Amygdala (tissue), 56 donors: ENCODE results near the gene ZNF763.
"Not testable (repeated sequence)": the region's sequence is repeated elsewhere in the genome, so short reads cannot be mapped to it uniquely, and the experiment has no call there.

ENCODE experiments used
- DNase-seq, 56 donors: peaks; one replicate each; lab custom pipeline; 2025; lab: John Stamatoyannopoulos, UW

The ZNF763 gene

DNA sequence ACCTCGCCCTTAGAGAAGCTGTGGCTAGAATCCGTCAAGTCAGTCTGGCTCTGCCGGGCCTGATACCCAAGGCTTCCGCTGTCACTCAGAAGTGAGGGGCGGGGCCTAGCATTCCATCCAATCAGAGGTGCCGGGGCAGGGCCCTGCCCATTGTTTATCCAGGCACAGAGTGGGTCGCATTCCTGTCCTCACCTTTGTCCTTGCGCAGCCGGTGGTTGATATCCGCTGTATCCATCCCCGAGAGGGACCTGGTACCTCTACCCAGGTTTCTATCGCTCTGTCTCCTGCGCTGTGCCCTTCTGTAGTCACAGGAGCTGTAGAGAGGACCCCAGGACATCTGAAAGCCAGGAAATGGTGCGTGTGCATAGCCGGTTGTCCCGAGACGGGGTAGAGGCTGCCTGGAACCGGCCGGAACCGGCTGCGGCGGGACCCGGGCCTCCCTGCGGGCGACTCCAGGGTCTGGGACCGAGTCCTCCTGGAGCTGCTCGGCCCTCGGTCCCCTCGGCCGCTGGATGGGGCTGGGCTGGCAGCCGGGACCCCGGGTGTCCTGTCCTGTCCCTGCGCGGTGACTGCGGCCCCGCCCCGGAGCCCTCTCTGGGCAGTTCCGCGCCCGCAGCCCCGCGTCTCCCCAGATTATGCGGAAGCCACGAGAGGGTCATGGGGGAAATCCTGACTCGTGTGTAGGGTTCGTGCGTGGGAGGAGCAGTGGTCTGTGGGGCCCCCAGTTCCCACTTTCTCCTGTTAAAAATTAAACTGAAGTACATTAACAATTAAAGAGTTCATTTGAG, at the start of gene ZNF763:
Gene ZNF763, plus strand, starts transcription at position 183 of the 788 bp plus-strand sequence. Its CDS starts 169 bp downstream, at position 352.
- peak; percentile 51 to 96 (median 86) for DNase-seq

DNA sequence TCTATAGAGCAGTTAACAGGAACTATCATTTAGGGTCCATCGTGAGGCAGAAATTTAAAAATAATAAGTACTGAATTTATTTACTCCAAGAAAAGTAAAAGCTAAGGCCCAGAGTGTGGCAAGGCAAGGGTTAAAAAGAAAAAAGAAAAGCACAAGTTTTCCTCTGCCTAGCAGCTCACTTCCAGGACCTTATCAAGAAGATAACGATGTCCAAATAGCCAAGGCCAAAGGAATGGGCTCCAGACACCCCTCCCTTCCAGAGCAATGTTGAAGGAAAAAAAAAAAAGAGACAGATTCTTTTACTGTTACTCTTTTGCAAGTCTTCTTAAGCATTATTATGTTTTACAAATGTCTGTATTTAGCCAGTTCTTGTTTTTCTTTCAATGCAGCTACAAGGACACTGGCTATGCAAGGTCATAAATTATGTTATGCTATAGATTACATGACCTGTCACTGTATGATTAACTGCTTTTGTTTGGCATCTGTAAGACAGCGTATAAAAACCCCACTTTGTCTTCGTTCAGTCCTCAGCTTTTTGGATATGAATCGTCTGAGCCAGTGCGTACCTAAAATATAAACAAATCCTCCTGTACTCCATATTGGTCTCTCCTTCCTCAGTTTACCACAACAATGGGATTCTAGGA, 42.9 kb upstream of the ZNF763 start:
- no peak for DNase-seq

DNA sequence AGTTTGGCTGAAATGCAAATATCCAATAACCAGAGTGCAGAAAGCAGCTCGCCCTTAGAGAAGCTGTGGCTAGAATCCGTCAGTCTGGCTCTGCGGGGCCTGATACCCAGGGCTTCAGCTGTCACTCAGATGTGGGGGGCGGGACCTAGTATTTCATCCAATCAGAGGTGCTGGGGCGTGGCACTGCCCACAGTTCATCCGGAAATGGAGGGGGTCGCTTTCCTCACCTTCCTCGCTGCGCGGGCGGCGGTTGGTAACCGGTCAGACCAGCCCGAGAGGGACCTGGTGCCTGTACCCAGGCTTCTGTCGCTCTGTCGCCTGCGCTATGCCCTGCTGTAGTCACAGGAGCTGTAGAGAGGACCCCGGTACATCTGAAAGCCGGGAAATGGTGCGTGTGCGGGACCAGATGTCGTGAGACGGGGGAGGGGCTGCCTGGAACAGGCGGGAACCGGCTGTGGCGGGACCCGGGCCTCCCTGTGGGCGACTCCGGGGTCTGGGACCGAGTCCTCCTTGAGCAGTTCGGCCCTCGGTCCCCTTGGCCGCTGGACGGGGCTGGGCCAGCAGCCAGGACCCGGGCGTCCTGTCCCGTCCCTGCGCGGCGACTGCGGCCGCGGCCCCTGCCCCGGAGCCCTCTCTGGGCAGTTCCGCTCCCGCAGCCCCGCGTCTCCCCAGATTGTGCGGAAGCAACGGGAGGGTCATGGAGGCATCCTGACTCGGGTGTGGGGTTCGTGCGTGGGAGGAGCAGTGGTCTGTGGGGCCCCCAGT, 39.8 kb upstream of the ZNF763 start, which contains the start of gene ZNF700:
Gene ZNF700, plus strand, starts transcription at position 222 of the 765 bp plus-strand sequence. Its CDS starts 104 bp downstream, at position 326.
- DNase-seq, result peak; percentile 24 to 97 (median 88)

DNA sequence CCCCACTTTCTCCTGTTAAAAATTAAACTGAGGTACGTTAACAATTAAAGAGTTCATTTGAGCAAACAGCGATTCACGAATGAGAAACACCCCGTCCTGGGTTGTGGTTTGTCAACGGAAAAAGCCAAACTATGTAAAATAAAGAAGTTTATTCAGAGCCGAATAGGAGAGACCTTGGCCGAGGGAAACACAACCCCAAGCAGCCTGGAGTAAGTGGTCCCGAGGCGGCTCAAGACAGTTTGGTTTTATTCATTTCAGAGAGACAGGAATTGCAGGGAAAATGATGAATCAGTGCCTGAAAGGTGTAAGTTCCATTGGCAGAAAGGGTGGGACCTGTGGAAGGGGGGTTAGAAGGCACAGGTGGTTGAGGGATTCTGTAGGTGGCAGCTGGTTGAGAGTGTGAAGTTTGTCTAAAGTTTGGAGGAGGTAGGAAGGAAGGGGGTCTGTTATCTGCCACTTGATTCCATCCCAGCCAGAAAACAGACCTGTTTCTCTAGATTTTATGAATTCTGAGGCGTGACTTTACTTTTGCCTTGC, 39.1 kb upstream of the ZNF763 start:
- DNase-seq, result not testable (repeated sequence)

DNA sequence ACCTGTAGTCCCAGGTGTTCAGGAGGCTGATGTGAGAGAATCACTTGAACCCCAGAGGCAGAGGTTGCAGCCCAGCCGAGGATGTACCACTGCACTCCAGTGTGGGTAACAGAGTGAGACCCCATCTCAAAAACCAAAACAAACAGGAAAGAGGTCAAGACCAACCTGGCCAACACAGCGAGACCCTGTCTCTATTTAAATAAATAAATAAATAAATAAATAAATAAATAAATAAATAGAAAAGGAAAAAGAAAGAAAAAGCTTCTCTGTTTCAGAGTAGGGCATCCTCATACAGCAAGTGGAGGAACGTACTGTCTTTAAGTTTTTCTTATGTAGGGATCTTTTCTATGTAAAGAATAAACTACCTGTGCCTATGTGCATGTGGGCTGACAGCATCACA, 37.6 kb upstream of the ZNF763 start:
- no peak for DNase-seq

DNA sequence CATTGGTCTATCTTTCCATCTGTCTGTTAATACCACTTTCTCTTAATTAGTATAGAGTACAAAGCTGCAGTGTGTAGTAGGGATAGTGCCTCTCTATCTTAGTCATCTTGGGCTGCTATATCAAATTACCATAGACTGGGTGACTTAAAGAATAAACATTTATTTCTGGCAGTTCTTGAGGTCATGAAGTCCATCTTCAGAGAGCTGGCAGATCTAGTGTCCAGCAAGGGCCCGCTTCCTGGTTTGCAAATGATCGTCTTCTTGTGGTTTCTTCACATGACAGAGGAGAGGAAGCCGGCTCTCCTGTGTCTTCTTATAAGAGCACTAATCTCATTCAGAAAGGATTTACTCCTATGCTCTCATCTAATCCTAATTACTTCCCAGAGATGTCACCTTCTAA, 33.8 kb upstream of the ZNF763 start:
- peak in 2 of 56 donors; percentile 0 to 16 for DNase-seq

DNA sequence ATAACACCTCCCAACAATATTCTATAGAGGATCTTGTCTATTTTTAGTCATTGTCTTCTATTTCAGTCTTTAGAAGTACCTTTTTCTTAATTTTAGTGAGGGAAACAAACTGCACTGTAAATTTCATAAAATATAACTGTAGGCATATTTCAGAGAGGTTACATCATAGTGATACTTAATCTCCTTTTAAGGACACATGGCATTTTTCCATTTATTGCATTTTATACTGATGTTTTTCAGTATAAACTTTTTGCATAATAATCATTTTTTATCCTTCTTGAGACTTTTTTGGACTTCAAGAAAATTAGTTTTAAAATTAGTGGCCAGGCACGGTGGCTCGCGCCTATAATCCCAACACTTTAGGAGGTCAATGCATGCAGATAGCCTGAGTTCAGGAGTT, 33.3 kb upstream of the ZNF763 start:
- no peak for DNase-seq

DNA sequence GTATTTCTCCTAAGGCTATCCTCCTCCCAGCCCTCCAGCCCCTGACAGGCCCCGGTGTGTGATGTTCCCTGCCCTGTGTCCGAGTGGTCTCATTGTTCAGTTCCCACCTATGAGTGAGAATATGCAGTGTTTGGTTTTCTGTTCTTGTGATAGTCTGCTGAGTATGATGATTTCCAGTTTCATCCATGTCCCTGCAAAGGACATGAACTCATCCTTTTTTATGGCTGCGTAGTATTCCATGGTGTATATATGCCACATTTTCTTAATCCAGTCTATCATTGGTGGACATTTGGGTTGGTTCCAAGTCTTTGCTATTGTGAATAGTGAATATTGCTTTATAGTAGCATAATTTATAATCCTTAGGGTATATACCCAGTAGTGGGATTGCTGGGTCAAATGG, 29.0 kb upstream of the ZNF763 start:
- DNase-seq, result not testable (repeated sequence)

DNA sequence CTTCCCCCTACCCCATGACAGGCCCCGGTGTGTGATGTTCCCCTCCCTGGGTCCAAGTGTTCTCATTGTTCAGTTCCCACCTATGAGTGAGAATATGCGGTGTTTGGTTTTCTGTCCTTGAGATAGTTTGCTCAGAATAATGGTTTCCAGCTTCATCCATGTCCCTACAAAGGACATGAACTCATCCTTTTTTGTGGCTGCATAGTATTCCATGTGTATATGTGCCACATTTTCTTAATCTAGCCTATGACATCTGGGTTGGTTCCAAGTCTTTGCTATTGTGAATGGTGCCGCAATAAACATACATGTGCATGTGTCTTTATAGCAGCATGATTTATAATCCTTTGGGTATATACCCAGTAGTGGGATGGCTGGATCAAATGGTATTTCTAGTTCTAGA, 26.5 kb upstream of the ZNF763 start:
- DNase-seq, result not testable (repeated sequence)

DNA sequence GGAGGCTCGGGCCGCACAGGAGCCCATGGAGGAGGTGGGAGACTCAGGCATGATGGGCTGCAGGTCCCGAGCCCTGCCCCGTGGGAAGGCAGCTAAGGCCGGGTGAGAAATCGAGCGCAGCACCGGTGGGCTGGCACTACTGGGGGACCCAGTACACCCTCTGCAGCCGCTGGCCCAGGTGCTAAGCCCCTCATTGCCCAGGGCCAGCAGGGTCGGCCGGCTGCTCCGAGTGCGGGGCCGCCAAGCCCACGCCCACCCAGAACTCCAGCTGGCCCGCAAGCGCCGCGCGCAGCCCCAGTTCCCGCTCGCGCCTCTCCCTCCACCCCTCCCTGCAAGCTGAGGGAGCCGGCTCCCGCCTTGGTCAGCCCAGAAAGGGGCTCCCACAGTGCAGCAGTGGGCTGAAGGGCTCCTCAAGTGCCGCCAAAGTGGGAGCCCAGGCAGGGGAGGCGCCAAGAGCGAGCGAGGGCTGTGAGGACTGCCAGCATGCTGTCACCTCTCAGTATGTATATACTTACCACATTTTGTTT, 23.4 kb upstream of the ZNF763 start:
- DNase-seq, result not testable (repeated sequence)

DNA sequence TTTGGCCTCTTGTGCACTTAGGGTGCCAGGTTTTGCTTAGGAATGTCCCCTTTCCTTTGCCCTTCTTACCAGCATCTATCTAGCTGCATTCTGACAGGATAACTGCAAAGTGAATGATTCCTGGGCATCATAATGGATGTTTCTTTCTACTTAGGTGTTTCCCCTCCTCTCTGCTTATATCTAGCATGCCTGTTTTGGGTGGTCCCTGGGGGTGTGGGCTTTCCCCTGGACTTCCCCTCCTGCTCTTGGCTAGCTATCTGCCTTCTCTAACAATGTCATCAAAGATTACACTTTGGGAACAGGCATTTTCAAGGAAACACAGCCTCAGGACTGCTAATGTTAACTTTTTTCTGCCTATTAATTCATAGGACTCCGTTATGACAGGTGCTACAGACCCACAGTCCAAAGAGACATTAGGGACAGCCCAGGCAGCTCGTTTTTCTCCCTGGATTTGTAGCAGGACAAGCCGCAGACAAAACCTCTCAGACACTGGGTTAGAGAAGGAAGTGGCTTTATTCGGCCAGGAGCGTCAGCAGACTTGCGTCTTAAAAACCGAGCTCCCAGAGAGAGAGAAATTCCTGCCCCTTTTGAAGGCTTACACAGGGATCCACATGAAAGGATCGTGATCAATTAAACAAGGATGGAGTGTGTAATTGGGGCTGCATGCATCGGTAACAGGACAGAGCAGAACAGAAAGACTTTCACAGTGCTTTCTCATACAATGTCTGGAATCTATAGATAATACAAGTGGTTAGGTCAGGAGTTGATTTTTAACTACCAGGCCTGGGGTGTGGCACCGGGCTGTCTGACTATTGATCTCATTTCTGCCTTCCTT, 22.6 kb upstream of the ZNF763 start:
- no peak for DNase-seq

DNA sequence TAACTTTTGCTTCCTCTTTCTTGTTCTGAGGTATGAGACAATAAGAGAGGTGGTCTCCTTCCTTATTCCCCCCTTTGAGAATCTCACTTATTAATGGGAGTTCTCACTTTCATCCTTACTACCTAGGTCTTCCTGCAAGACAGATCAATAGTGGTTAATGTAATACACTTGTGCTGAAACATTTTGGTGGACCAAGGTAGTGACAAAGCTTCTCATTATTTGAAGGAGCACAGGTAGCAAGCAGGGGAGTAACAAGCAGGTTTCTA, 22.1 kb upstream of the ZNF763 start:
- no peak for DNase-seq

DNA sequence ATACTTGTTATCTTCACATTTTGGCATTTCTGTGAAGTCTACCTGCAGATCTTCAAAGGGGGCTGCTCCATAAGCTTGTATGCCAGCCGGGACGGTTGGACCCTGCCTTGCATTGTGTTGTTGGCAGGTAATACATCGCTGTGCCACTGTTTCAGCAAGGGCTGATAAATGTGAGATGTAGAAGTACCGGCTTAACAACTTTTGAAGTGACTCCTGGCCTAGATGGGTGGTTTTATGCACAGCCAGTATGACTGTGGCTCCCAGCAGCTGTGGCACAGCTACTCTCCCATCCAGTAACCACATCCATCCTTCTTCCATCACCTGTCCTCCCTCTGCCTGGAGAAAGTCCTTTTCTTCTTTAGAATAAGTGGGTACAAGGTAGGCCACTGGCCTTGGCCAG, 20.2 kb upstream of the ZNF763 start:
- no peak for DNase-seq

DNA sequence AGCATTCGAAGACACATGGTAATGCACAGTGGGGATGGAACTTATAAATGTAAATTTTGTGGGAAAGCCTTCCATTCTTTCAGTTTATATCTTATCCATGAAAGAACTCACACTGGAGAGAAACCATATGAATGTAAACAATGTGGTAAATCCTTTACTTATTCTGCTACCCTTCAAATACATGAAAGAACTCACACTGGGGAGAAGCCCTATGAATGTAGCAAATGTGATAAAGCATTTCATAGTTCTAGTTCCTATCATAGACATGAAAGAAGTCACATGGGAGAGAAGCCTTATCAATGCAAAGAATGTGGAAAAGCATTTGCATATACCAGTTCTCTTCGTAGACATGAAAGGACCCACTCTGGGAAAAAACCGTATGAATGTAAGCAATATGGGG, 16.2 kb upstream of the ZNF763 start:
- DNase-seq, result no peak

DNA sequence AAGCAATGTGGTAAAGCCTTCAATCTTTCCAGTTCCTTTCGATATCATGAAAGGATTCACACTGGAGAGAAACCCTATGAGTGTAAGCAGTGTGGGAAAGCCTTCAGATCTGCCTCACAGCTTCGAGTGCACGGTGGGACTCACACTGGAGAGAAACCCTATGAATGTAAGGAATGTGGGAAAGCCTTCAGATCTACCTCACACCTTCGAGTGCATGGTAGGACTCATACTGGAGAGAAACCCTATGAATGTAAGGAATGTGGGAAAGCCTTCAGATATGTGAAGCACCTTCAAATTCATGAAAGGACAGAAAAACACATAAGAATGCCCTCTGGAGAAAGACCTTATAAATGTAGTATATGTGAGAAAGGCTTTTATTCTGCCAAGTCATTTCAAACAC, 15.6 kb upstream of the ZNF763 start:
- no peak for DNase-seq

DNA sequence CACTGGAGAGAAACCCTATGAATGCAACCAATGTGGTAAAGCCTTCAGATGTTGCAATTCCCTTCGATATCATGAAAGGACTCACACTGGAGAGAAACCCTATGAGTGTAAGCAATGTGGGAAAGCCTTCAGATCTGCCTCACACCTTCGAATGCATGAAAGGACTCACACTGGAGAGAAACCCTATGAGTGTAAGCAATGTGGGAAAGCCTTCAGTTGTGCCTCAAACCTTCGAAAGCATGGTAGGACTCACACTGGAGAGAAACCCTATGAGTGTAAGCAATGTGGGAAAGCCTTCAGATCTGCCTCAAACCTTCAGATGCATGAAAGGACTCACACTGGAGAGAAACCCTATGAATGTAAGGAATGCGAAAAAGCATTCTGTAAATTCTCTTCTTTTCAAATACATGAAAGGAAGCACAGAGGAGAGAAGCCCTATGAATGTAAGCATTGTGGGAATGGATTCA, 15.2 kb upstream of the ZNF763 start:
- not testable (repeated sequence) for DNase-seq

DNA sequence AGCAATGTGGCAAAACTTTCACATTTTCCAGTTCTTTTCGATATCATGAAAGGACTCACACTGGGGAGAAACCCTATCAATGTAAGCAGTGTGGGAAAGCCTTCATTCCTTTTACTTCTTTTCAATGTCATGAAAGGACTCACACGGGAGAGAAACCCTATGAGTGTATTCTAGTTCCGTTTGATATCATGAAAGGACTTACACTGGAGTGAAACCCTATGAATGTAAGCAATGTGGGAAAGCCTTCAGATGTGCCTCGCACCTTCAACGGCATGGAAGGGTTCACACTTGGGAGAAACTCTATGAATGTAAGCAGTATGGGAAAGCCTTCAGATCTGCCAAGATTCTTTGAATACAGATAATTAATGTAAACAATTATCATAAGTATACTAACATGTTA, 14.5 kb upstream of the ZNF763 start:
- no peak for DNase-seq

DNA sequence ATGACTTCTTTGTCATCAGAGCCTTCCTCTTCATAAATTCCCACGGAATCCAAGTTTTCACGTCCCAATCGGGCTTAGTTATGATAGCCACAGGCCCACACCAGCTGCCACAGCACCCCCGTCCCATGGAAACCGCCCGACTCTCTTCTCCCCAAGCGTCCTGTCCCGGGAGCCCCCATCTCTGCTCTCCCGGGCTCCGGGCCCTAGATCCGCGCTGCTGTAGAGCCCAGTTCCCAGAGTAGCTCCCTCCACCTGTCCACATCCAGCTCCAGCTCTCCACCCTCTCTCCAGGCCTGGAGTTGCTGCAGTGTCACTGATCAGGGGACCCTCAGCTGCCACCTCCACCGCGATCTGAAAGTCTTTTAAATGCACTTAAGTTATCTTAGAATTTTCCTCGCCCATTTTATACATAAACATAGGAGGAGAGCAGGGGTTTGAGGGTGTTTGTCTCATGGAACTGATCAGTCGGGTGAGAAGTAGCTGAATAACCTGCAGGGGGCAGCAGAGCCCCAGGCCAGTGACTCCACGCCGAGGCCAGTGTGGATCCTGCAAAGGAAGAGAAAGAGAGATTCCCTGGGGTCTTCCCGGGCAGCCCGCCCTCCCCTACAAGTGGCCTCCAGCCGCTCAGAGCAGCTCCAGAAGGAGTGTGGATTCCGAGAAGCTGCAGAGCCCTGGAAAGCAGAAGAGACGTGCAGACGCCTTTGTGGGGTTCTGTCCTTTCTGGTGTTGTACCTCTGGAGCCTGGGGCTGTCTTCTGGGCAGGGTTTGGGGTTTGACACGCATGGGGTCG, 1.1 kb upstream of the ZNF763 start:
- DNase-seq, result peak; percentile 4 to 86 (median 48)

DNA sequence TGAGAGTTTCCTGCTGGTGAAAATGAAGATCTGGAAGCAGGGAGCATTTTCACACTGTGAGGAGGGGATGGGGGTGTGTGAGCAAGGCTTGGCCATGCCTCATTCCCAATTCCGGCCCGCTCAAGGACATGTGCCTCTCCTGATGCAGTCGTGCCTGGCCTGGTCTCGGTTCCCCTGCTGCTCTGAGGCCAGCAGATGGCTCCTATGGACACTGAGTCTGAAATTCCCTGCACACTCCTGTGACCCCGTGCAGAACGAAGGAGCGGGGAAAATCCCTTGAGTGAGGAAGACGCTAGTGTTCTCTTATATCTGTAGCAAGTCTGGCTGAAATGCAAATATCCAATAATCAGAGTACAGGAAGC, 363 bp upstream of the ZNF763 start:
- peak in 17 of 56 donors; percentile 29 to 79 (median 51) for DNase-seq
